ENCODE results near the gene STXBP6. TPM values are rescaled to one million over a fixed set of nuclear protein-coding genes. Genes with fewer than 3 reads are reported as not detected.

The STXBP6 gene
- total and polyA plus RNA-seq, 2 of the 13 experiments (the other 11 are each of a cell fraction or from before 2014, with no cell fraction given), result 35.3 to 42.8 TPM

- TF ChIP-seq ZNF136 (CRISPR knock-in tag; IDR thresholded peaks at IDR 0.05; ENCODE audit: low read depth) (0 out of 2 replicates have a peak, but pooled peaks have one; percentile 59), ZNF256 (CRISPR knock-in tag; conservative IDR thresholded peaks at IDR 0.05) (no peak), ZNF230 (CRISPR knock-in tag; IDR thresholded peaks at IDR 0.05) (no peak), ZNF788 (CRISPR knock-in tag; IDR thresholded peaks at IDR 0.05; ENCODE audit: borderline replicate concordance) (0 out of 2 replicates have a peak, but pooled peaks have one; percentile 12), E2F1 (CRISPR knock-in tag; IDR thresholded peaks at IDR 0.05) (peak; percentile 3; the same call in 1 of the 2 replicates), ZBTB49 (CRISPR knock-in tag; IDR thresholded peaks at IDR 0.05; ENCODE audit: borderline replicate concordance) (no peak), ZNF350 (CRISPR knock-in tag; IDR thresholded peaks at IDR 0.05; ENCODE audit: borderline replicate concordance, low read depth) (0 out of 2 replicates have a peak, but pooled peaks have one; percentile 9), HOXA3 (CRISPR knock-in tag; IDR thresholded peaks at IDR 0.05) (no peak), ZBTB38 (CRISPR knock-in tag; IDR thresholded peaks at IDR 0.05) (peak; percentile 92), FLYWCH1 (CRISPR knock-in tag; IDR thresholded peaks at IDR 0.05) (0 out of 2 replicates have a peak, but pooled peaks have one; percentile 31), ZSCAN29 (CRISPR knock-in tag; conservative IDR thresholded peaks at IDR 0.05) (peak; percentile 48; the same call in 1 of the 2 replicates), ZNF773 (CRISPR knock-in tag; IDR thresholded peaks at IDR 0.05; ENCODE audit: borderline replicate concordance) (no peak), ZNF264 (CRISPR knock-in tag; IDR thresholded peaks at IDR 0.05) (0 out of 2 replicates have a peak, but pooled peaks have one; percentile 22), ZNF878 (CRISPR knock-in tag; IDR thresholded peaks at IDR 0.05) (no peak), CBX2 (IDR thresholded peaks at IDR 0.05; ENCODE audit: low read depth, low read length) (no peak), CBX2 (CRISPR knock-in tag; IDR thresholded peaks at IDR 0.05; ENCODE audit: low read depth) (no peak), NFE2L1 (CRISPR knock-in tag; IDR thresholded peaks at IDR 0.05; ENCODE audit: borderline replicate concordance) (no peak), ZNF367 (CRISPR knock-in tag; IDR thresholded peaks at IDR 0.05; ENCODE audit: borderline replicate concordance) (no peak), NPAS2 (CRISPR knock-in tag; IDR thresholded peaks at IDR 0.05; ENCODE audit: borderline replicate concordance) (0 out of 2 replicates have a peak, but pooled peaks have one; percentile 52), JUN (CRISPR knock-in tag; IDR thresholded peaks at IDR 0.05) (no peak), KLF13 (CRISPR knock-in tag; IDR thresholded peaks at IDR 0.05) (no peak), SNAI1 (CRISPR knock-in tag; IDR thresholded peaks at IDR 0.05; ENCODE audit: borderline replicate concordance) (peak; percentile 88), TFDP1 (CRISPR knock-in tag; IDR thresholded peaks at IDR 0.05; ENCODE audit: borderline replicate concordance) (no peak), RAD21 (CRISPR knock-in tag; IDR thresholded peaks at IDR 0.05) (no peak), HES4 (CRISPR knock-in tag; IDR thresholded peaks at IDR 0.05; ENCODE audit: borderline replicate concordance) (no peak)
These were observed 817 bp downstream of the STXBP6 start (continued) for GRCh38 chr14:25049093-25049567.

Measured in HepG2 (cell line).